Measurements from ENCODE around the gene OVCA2.

The OVCA2 gene

GRCh38 chr17:2065949-2066400, 24.2 kb downstream of the OVCA2 start:
- DNase-seq (ENCODE audit: low read depth) = no peak

GRCh38 chr17:2067048-2067561, 25.3 kb downstream of the OVCA2 start:
- DNase-seq (ENCODE audit: low read depth) = no peak

GRCh38 chr17:2067608-2068024, 25.8 kb downstream of the OVCA2 start:
- DNase-seq (ENCODE audit: low read depth) = no peak

- DNase-seq (ENCODE audit: low read depth) = no peak
Measured at GRCh38 chr17:2068031-2068518, 26.3 kb downstream of the OVCA2 start.

- DNase-seq (ENCODE audit: low read depth) = no peak
Measured at GRCh38 chr17:2068519-2069051, 26.8 kb downstream of the OVCA2 start.

- DNase-seq (ENCODE audit: low read depth) = no peak
Measured at GRCh38 chr17:2070241-2071023, 28.6 kb downstream of the OVCA2 start.

GRCh38 chr17:2071024-2071385, 29.2 kb downstream of the OVCA2 start:
- no peak for DNase-seq (ENCODE audit: low read depth)

- DNase-seq (ENCODE audit: low read depth) = no peak
Measured at GRCh38 chr17:2071455-2072281, 29.8 kb downstream of the OVCA2 start.

GRCh38 chr17:2074919-2075318, 33.1 kb downstream of the OVCA2 start:
- no peak for DNase-seq (ENCODE audit: low read depth)

- DNase-seq (ENCODE audit: low read depth) = no peak
Measured at GRCh38 chr17:2075336-2076086, 33.7 kb downstream of the OVCA2 start.

GRCh38 chr17:2076087-2076984, 34.5 kb downstream of the OVCA2 start:
- no peak for DNase-seq (ENCODE audit: low read depth)

GRCh38 chr17:2077040-2077439, 35.2 kb downstream of the OVCA2 start:
- no peak for DNase-seq (ENCODE audit: low read depth)

- DNase-seq (ENCODE audit: low read depth) = no peak
Measured at GRCh38 chr17:2081564-2081963, 39.7 kb downstream of the OVCA2 start.

- no peak for DNase-seq (ENCODE audit: low read depth)
Measured at GRCh38 chr17:2082003-2082781, 40.4 kb downstream of the OVCA2 start.

- DNase-seq (ENCODE audit: low read depth) = no peak
Measured at GRCh38 chr17:2083613-2084035, 41.8 kb downstream of the OVCA2 start.

GRCh38 chr17:2084036-2084765, 42.4 kb downstream of the OVCA2 start:
- DNase-seq (ENCODE audit: low read depth) = no peak

GRCh38 chr17:2084766-2085647, 43.2 kb downstream of the OVCA2 start:
- no peak for DNase-seq (ENCODE audit: low read depth)

GRCh38 chr17:2085648-2085949, 43.8 kb downstream of the OVCA2 start:
- DNase-seq (ENCODE audit: low read depth) = no peak

Measured in stimulated activated CD8-positive, alpha-beta memory T cell treated with anti-CD3 and anti-CD28 coated beads, Interleukin-7, amount 100 ng/mL, for 24 hours (primary cell).